Activated effector memory CD4-positive, alpha-beta T cell treated with anti-CD3 and anti-CD28 coated beads, Interleukin-2, amount 50 U/mL, for 16 hours (primary cell): ENCODE measurements around the gene PSMD8.
"Not testable (repeated sequence)": the region's sequence is repeated elsewhere in the genome, so short reads cannot be mapped to it uniquely, and the experiment has no call there.

Experiments
- DNase-seq: peaks from one replicate; pipeline ENCODE4 v3.0.0-alpha.2; 2020

Gene PSMD8

GRCh38 chr19:38374332-38375097 is at the start of gene PSMD8:
TSS of gene PSMD8 (plus strand) at chr19:38374571. CDS start at chr19:38374602, 31 bp downstream.
- DNase-seq, result peak; percentile 99

- no peak for DNase-seq
Measured at GRCh38 chr19:38326591-38326990, 47.8 kb upstream of the PSMD8 start.

- DNase-seq, result no peak
Measured at GRCh38 chr19:38329651-38330050, 44.7 kb upstream of the PSMD8 start.

GRCh38 chr19:38331728-38332127 is 42.6 kb upstream of the PSMD8 start:
- no peak for DNase-seq

- no peak for DNase-seq
Measured at GRCh38 chr19:38333245-38333644, 41.1 kb upstream of the PSMD8 start.

- peak; percentile 98 for DNase-seq
Measured at GRCh38 chr19:38335949-38336637, 38.3 kb upstream of the PSMD8 start.

- DNase-seq, result peak; percentile 97
Measured at GRCh38 chr19:38336638-38337359, 37.6 kb upstream of the PSMD8 start.

GRCh38 chr19:38337360-38337653 is 37.1 kb upstream of the PSMD8 start:
- DNase-seq, result no peak

GRCh38 chr19:38339011-38339410 is 35.4 kb upstream of the PSMD8 start:
- DNase-seq, result not testable (repeated sequence)

GRCh38 chr19:38340927-38341326 is 33.4 kb upstream of the PSMD8 start:
- DNase-seq, result no peak

GRCh38 chr19:38346837-38347236 is 27.5 kb upstream of the PSMD8 start:
- DNase-seq, result no peak

- DNase-seq, result no peak
Measured at GRCh38 chr19:38350883-38351282, 23.5 kb upstream of the PSMD8 start.

GRCh38 chr19:38351865-38352395 is 22.4 kb upstream of the PSMD8 start:
- no peak for DNase-seq

GRCh38 chr19:38352611-38353010 is 21.8 kb upstream of the PSMD8 start:
- no peak for DNase-seq

GRCh38 chr19:38355728-38356725 is 18.3 kb upstream of the PSMD8 start:
- no peak for DNase-seq

GRCh38 chr19:38358071-38358470 is 16.3 kb upstream of the PSMD8 start:
- no peak for DNase-seq

- no peak for DNase-seq
Measured at GRCh38 chr19:38359242-38360021, 14.9 kb upstream of the PSMD8 start.

GRCh38 chr19:38360351-38360750 is 14.0 kb upstream of the PSMD8 start:
- DNase-seq, result no peak

GRCh38 chr19:38360839-38361631 is 13.3 kb upstream of the PSMD8 start:
- DNase-seq, result no peak

- DNase-seq, result peak; percentile 87
Measured at GRCh38 chr19:38361633-38362075, 12.7 kb upstream of the PSMD8 start.
